Astrocyte (in vitro differentiated cells and primary cell): ENCODE measurements around the gene CRB3. TPM values are rescaled to one million over a fixed set of nuclear protein-coding genes. Genes with fewer than 3 reads are reported as not detected.

ENCODE experiments used
- DNase-seq: peaks from one replicate; pipeline ENCODE4 v3.0.0-alpha.2; 2010; ENCODE audit warnings: low read depth
- FAIRE-seq: peaks from 2 replicates; lab custom pipeline; 2011; peaks lifted over from hg19 to GRCh38; lab: Jason Lieb, UNC
- H2AFZ ChIP-seq: 2 replicates; pipeline ENCODE4 v1.6.0; 2012; ENCODE audit warnings: low read depth, low read length, inconsistent platforms
- H3K27ac ChIP-seq: 2 replicates; pipeline ENCODE4 v1.5.1; 2011; ENCODE audit warnings: low read depth, low read length, inconsistent platforms
- H3K27me3 ChIP-seq: 2 replicates; pipeline ENCODE4 v1.6.0; 2011; ENCODE audit warnings: low read length, inconsistent platforms; ENCODE audit not compliant: insufficient read depth
- H3K36me3 ChIP-seq: 2 replicates; pipeline ENCODE4 v1.5.1; 2011; ENCODE audit warnings: low read length, inconsistent platforms; ENCODE audit not compliant: insufficient read depth
- H3K4me1 ChIP-seq: 2 replicates; pipeline ENCODE4 v1.5.1; 2011; ENCODE audit warnings: low read length, inconsistent platforms; ENCODE audit not compliant: insufficient read depth
- H3K4me2 ChIP-seq: 2 replicates; pipeline ENCODE4 v1.6.0; 2012; ENCODE audit warnings: low read length, inconsistent platforms
- H3K4me3 ChIP-seq: 2 replicates; pipeline ENCODE4 v1.5.1; 2011; ENCODE audit warnings: low read depth, mild to moderate bottlenecking, low read length, inconsistent platforms; ENCODE audit not compliant: insufficient read depth
- H3K79me2 ChIP-seq: 2 replicates; pipeline ENCODE4 v1.6.0; 2012; ENCODE audit warnings: mild to moderate bottlenecking, low read length, inconsistent platforms; ENCODE audit not compliant: insufficient read depth
- H3K9ac ChIP-seq: 2 replicates; pipeline ENCODE4 v1.6.0; 2012; ENCODE audit warnings: mild to moderate bottlenecking, low read length, inconsistent platforms
- H3K9me3 ChIP-seq: 2 replicates; pipeline ENCODE4 v1.5.1; 2012; ENCODE audit warnings: low read depth, mild to moderate bottlenecking, low read length, inconsistent platforms; ENCODE audit not compliant: insufficient read depth
- H4K20me1 ChIP-seq: 2 replicates; pipeline ENCODE4 v1.6.0; 2012; ENCODE audit warnings: low read length, inconsistent platforms; ENCODE audit not compliant: insufficient read depth
- H3K27ac Mint-ChIP-seq: one replicate; pipeline ENCODE4 v1.8.0; 2021; ENCODE audit warnings: mild to moderate bottlenecking, mixed read lengths; ENCODE audit not compliant: unreplicated experiment
- H3K27me3 Mint-ChIP-seq: one replicate; pipeline ENCODE4 v1.8.0; 2021; ENCODE audit warnings: low read depth, mixed read lengths; ENCODE audit not compliant: unreplicated experiment
- H3K36me3 Mint-ChIP-seq: one replicate; pipeline ENCODE4 v1.8.0; 2021; ENCODE audit warnings: low read depth, mixed read lengths; ENCODE audit not compliant: unreplicated experiment
- H3K4me1 Mint-ChIP-seq: one replicate; pipeline ENCODE4 v1.8.0; 2021; ENCODE audit warnings: low read depth, mixed read lengths; ENCODE audit not compliant: unreplicated experiment
- H3K4me3 Mint-ChIP-seq: one replicate; pipeline ENCODE4 v1.8.0; 2021; ENCODE audit warnings: mild to moderate bottlenecking, moderate library complexity, mixed read lengths; ENCODE audit not compliant: unreplicated experiment
- H3K9me3 Mint-ChIP-seq: one replicate; pipeline ENCODE4 v1.8.0; 2021; ENCODE audit warnings: mild to moderate bottlenecking, mixed read lengths; ENCODE audit not compliant: unreplicated experiment
- CTCF ChIP-seq: IDR thresholded peaks from 2 replicates; pipeline ENCODE4 v1.5.1; 2011; ENCODE audit warnings: low read depth, mild to moderate bottlenecking, inconsistent platforms, low read length, moderate library complexity; ENCODE audit not compliant: insufficient read depth
- EZH2 ChIP-seq: IDR thresholded peaks from 2 replicates; pipeline ENCODE4 v1.6.1; 2012; ENCODE audit warnings: mild to moderate bottlenecking, low read length, inconsistent platforms; ENCODE audit not compliant: insufficient read depth
- total RNA-seq: library from RNA; stranded (reverse); gene quantifications from 2 replicates; pipeline ENCODE4 v1.2.1, GENCODE V29; 2021

CRB3 gene
- total RNA-seq, 1 donor from 2014 or later = 1.6 TPM

GRCh38 chr19:6483235-6483634, 19.2 kb downstream of the CRB3 start:
- no peak for FAIRE-seq
- no peak overlapping the region for H3K27ac Mint-ChIP-seq
- Histone ChIP-seq H2AFZ (no peak overlapping the region), H3K27ac (no peak overlapping the region), H4K20me1 (no peaks in the 10 kb centered on the region), H3K4me1 (no peaks in the 10 kb centered on the region), H3K4me3 (no peak overlapping the region), H3K9ac (no peak overlapping the region), H3K27me3 (no peaks in the 10 kb centered on the region), H3K36me3 (no peaks in the 10 kb centered on the region), H3K79me2 (no peaks in the 10 kb centered on the region), H3K9me3 (no peaks in the 10 kb centered on the region), H3K4me2 (no peak overlapping the region)
- H3K27me3 Mint-ChIP-seq = peaks cover 4% of the 10 kb centered on the region
- no peak for TF ChIP-seq CTCF
- TF ChIP-seq EZH2 = no peak
- no peaks in the 10 kb centered on the region for H3K36me3 Mint-ChIP-seq
- H3K4me1 Mint-ChIP-seq = no peaks in the 10 kb centered on the region
- no peak overlapping the region for H3K4me3 Mint-ChIP-seq
- no peak for DNase-seq
- no peaks in the 10 kb centered on the region for H3K9me3 Mint-ChIP-seq

- Histone ChIP-seq H3K4me3 (no peak overlapping the region), H3K27me3 (no peaks in the 10 kb centered on the region), H3K4me2 (no peak overlapping the region), H4K20me1 (no peaks in the 10 kb centered on the region), H2AFZ (no peak overlapping the region), H3K9me3 (no peaks in the 10 kb centered on the region), H3K9ac (no peak overlapping the region), H3K27ac (no peak overlapping the region), H3K36me3 (no peaks in the 10 kb centered on the region), H3K79me2 (no peaks in the 10 kb centered on the region), H3K4me1 (no peaks in the 10 kb centered on the region)
- Mint-ChIP-seq H3K27me3 (peaks cover 6% of the 10 kb centered on the region), H3K36me3 (no peaks in the 10 kb centered on the region), H3K4me3 (no peak overlapping the region), H3K27ac (no peak overlapping the region), H3K9me3 (no peaks in the 10 kb centered on the region), H3K4me1 (no peaks in the 10 kb centered on the region)
- TF ChIP-seq CTCF = no peak
- DNase-seq = no peak
- no peak for FAIRE-seq
Measured at GRCh38 chr19:6484230-6484629, 20.2 kb downstream of the CRB3 start.

- Mint-ChIP-seq H3K4me3 (no peak overlapping the region), H3K9me3 (no peaks in the 10 kb centered on the region), H3K27ac (no peak overlapping the region), H3K36me3 (no peaks in the 10 kb centered on the region), H3K27me3 (peaks cover 10% of the 10 kb centered on the region), H3K4me1 (no peaks in the 10 kb centered on the region)
- Histone ChIP-seq H4K20me1 (no peaks in the 10 kb centered on the region), H3K4me1 (no peaks in the 10 kb centered on the region), H3K4me3 (no peak overlapping the region), H3K9me3 (no peaks in the 10 kb centered on the region), H3K36me3 (no peaks in the 10 kb centered on the region), H3K27ac (no peak overlapping the region), H3K27me3 (no peaks in the 10 kb centered on the region), H3K79me2 (no peaks in the 10 kb centered on the region), H3K4me2 (no peak overlapping the region), H3K9ac (no peak overlapping the region), H2AFZ (no peak overlapping the region)
- DNase-seq (no peak), FAIRE-seq (no peak)
- no peak for TF ChIP-seq EZH2
- no peak for TF ChIP-seq CTCF
Measured at GRCh38 chr19:6484831-6485230, 20.8 kb downstream of the CRB3 start.
